SW 1271 (cell line): ENCODE data around the gene SHISAL2A.
"Not testable (repeated sequence)": the region's sequence is repeated elsewhere in the genome, so short reads cannot be mapped to it uniquely, and the experiment has no call there.

ENCODE experiments used
- DNase-seq, 2 experiments: peaks; one replicate each; lab custom pipeline; 2025; lab: John Stamatoyannopoulos, UW

The SHISAL2A gene

DNA sequence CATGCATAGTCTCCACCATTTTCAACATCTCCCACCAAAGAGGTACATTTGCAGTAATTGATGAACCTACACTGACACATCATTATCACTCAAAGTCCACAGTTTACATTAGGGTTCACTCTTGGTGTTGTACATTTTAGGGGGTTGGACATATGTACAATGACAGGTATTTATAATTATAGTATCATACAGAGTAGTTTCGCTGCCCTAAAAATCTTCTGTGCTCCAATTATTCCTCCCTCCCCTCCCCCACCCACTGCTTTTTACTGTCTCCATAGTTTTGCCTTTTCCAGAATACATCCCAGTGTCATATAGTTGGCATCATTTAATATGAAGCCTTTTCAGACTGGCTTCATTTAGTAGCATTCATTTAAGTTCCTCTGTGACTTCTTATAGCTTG, 51.6 kb downstream of the SHISAL2A start:
- DNase-seq = no peak

DNA sequence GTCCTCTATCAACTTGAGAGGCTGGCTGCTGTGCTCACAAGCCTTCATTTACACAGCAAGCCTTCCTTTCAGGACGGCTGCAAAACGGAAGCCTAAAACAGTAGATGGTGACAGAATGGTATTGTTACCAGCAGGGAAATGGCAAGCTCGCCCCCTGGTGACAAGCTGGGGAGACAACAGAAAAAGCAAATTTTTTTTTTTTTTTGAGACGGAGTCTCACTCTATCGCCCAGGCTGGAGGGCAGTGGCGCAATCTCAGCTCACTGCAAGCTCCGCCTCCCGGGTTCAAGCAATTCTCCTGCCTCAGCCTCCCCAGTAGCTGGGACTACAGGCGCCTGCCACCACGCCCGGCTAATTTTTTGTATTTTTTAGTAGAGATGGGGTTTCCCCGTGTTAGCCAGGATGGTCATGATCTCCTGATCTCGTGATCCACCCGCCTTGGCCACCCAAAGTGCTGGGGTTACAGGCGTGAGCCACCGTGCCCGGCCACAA, 53.3 kb downstream of the SHISAL2A start:
- DNase-seq = peak in 1 of 2 experiments; percentile 21

DNA sequence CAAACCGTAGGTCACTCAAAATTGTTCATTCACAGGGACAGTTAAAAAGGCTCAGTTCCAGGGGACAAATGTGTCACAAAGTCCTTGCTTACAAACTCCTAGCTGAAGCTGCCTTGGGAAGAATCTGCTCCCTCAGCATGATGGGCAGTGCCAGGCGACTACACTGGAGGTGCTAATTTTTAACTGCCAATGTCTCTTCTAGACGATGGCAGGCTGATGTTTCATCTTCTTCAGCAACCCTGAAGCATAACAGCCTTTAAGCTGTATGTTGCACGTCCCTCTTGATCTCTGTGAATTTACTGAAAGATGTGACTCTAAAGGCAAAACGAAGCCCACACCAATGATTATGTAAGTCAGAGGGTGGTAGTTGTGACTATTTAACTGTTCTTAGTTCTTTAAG, 53.9 kb downstream of the SHISAL2A start:
- no peak for DNase-seq

DNA sequence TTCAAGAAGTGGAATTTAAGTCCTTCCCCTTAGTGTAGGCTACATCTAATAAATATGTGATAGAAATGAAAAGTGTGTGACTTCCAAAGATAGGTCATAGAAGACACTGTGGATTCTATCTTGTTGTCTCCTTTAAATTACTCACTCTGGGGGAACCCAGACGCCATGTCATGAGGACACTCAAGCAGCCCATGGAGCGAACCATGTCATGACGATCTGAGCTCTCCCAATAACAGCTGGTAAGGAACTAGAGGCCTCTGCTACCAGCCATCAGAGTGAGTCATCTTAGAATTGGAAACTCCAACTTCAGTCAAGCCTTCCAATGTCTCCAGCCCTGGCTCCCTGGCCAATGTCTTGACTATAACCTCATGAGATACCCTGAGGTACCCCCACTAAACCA, 58.9 kb downstream of the SHISAL2A start:
- no peak for DNase-seq

DNA sequence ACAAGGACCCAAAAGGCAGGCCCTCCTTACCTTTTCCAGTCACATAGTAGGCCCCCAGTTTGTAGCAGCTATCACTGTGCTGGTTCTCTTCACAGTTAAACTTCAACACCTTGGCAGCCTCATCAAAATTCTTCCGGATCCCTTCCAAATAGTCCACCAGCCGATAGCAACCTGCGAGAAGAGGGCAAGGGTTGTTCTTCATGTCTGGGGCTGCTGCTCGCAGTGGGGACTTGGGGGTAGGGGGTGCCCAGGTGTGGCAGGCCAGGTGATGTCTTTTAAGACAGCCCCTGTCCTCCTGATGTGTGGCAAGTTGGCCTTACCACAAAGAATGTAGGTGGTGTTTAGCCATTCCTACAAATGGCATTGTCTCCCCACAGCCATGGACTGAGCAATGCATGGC, 59.7 kb downstream of the SHISAL2A start:
- no peak for DNase-seq

DNA sequence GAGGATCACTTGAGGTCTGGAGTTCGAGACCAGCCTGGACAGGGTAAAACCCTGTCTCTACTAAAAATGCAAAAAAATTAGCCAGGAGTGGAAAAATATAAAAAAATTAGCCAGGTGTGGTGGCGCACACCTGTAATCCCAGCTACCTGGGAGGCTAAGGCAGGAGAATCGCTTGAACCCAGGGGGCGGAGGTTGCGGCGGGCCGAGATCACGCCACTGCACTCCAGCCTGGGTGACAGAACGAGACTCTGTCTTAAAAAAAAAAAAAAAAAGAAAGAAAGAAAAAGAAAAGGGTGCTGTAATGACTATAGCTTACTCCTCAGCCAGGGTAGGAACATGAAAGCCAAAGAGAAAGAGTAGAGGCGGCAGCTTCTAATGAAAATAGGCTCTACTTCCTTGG, 60.4 kb downstream of the SHISAL2A start:
- not testable (repeated sequence) for DNase-seq

DNA sequence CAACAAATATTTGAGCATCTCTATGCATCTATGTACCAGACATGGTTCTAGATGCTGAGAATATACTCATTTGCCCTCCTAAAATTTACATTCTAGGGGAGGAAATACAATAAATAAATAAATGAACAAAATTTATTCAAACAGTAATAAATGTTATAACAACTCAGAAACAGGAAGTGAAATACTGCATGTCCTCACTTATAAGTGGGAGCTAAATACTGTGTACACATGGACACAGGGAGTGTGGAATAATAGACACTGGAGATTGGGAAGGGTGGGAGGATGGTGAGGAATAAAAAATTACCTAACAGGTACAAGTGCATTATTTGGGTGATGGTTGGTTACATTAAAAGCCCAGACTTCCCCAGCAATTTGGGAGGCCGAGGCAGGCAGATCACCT, 60.9 kb downstream of the SHISAL2A start:
- DNase-seq = no peak

DNA sequence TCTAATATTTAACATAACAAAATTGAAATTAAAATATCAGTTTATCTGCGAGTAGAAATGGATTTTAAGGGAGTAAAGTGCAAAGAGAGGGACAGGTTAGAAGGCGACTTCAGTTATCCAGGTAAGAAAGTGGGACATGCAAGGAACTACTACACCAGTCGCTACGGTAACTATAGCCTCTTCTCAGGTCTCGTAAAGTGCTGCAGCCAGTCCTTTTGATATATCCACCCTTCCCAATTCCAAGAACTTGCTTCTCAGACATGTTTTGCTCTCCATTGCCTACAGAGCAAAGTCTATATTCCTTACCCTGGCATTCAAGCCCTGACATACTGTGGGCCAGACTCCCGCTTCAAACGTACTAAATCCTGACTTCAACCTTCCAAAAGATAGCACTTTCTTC, 62.7 kb downstream of the SHISAL2A start:
- no peak for DNase-seq

DNA sequence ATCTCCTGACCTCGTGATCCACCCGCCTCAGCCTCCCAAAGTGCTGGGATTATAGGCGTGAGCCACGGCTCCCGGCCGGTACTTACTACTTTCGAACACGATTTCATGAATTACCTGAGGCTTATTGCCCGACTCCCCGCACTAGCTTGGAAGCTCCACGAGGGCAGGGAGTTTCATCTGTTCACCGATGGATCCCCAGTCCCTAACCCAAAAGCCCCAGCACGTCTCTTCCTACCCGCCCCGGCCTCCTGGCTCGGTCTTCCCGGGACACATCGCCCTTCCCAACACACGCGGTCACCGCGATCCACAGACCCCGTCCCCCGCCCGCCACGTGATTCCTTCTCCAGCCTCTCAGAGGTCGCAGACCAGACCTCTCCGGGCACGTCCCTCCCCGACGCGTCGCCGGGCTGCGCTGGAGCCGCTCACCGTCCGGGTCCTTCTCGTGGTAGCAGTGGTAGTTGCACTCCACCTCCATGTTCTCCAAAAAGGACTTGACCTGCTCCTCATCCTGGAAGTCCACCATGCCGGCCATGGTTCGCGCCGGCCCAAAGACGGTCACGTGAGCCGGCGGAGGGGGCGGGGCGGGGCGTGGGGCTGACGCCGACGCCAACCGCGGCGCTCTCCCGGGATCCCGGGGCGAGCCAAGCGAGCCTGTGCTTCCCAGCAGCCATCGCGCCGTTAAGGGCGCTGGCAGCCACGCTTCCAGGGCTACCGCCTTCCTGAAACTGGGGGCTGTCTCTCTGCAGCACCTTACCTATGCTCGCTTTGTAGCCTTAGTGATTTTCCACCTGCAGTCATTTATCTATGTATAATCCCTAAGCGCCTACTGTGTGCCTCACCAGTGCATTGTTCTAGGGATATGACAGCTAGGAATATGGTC, 65.1 kb downstream of the SHISAL2A start, which contains the start of gene COA7:
TSS of gene COA7 (minus strand) at position 553 of the 880 bp plus-strand sequence. CDS start at position 532, 21 bp downstream.
- peak; percentile 15 to 72 for DNase-seq

DNA sequence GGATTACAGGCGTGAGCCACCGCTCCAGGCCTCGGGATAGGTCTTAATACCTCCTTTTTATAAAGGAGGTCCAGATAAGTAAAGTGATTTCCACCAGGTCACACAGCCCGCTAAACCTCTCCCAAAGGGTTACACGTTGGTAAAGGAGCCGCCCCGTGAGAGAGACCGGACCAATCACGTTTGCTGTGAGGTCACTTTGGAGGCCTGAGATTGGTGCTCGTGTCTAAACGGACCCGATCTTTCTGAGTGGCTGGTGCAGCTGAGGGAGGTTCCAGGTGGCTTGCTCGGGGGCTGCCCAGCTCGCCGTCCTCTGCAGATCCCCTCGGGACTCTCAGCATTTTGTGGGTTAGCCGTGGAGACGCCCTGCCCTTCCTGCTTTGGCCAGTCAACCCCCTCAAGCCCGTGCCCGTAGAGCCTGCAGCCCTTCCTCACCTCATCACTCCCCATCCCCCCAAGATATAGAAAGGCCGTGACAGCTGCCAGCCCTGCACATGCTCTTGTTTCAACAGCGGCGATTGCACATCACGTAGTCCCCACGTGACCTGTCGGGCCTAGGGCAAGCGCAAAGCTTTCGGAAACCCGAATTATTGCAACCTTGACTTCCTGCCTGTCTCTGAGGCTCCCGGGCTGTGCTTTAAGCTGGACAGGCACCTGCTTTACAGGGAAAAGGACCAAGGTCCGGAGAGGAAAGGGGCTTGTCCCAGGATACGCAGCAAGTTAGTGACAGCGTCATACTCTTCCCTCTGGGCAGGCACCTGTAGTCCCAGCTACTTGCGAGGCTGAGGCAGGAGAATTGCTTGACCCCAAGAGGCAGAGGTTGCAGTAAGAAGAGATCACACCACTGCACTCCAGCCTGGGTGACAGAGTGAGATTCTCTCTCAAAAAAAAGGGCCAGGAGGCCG, 70.2 kb downstream of the SHISAL2A start:
- no peak for DNase-seq

DNA sequence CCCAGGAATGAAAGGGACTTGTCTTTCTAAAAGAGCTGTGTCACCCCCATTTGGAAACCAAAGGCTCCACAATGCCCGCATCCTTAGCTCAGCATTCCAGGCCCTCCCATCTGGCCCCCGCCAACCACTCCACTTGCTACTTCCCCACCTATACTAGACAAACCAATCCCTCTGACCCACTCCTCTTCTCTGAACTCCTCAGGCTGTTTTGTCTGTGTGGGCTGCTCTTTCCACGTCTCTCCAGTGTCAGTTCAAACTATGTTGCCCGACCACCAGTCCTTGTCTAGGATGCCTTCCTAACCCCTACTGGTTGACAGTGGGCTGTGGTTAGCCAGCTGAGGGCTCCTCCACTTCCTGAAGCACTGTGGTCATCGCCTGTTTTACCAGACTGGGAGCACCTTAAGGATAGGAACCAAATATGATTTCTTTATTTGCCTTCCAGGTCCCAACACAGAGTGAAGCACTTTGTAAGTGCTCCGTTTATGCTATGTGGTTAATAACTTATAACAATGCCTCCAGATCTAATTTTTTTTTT, 73.2 kb downstream of the SHISAL2A start:
- no peak for DNase-seq
